Measurements from ENCODE around the gene FAM20C.

FAM20C gene

DNA sequence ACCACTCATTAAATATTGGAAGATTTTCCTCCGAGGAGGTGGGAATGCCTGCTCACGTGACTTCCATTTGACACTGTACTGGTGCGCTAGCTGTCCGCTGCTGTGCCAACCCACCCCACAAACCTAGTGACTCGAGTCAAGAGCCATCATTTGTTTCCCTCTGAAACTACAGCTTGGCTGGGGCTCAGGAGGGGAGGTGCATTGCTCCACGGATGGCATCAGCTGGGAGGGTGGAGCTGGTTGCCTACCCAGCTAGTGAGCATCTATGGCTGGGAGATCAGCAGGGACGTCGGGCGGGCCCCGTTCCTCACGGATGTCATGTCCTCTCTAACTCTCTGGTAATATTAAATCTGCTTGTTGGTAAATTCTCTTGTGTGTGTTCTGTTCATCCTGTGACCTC, 88.1 kb downstream of the FAM20C start:
- TF ChIP-seq GATA2 (IDR thresholded peaks at IDR 0.05; ENCODE audit: low read depth, low read length), result no peak
- TF ChIP-seq GATA3 (IDR thresholded peaks at IDR 0.05; ENCODE audit: low read depth, low read length), result no peak

DNA sequence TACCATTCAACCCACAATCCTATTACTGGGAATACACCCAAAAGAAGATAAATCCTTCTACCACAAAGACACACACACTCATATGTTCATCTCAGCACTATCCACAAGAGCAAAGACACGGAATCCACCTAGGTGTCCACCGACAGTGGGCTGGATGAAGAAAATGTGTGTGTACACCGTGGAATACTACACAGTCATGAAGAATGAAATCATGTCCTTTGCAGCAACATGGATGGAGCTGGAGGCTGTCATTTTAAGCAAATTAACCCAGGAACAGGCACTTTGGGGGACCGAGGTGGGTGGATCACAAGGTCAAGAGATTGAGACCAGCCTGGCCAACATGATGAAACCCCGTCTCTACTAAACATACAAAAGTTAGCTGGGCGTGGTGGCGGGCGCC, 89.3 kb downstream of the FAM20C start:
- no peak for TF ChIP-seq GATA2 (IDR thresholded peaks at IDR 0.05; ENCODE audit: low read depth, low read length)
- no peak for TF ChIP-seq GATA3 (IDR thresholded peaks at IDR 0.05; ENCODE audit: low read depth, low read length)

GRCh38 chr7:282621-283020, 90.2 kb downstream of the FAM20C start:
- TF ChIP-seq GATA3 (IDR thresholded peaks at IDR 0.05; ENCODE audit: low read depth, low read length), result no peak

- TF ChIP-seq GATA3 (IDR thresholded peaks at IDR 0.05; ENCODE audit: low read depth, low read length) (no peak), GATA2 (IDR thresholded peaks at IDR 0.05; ENCODE audit: low read depth, low read length) (no peak)
Measured at GRCh38 chr7:284762-285722, 92.7 kb downstream of the FAM20C start.

DNA sequence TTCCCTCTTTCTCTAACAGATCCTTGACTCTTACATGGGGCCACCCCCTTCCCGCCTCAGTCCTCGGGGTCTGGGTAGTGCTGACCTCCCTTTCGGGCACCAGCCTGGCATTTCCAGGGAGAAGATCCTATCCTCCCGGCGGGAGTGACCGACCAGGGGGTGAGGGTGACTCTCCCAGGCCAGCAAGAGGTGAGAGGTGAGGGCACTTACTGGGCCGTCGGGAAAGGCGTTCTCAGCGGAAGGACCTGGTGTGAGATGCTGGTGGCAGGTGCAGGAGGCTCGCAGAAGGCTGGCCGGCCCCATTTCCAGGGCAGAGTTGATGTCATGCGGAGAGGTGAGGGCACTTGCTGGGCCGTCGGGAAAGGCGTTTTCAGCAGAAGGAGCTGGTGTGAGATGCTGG, 93.4 kb downstream of the FAM20C start:
- TF ChIP-seq GATA3 (IDR thresholded peaks at IDR 0.05; ENCODE audit: low read depth, low read length) (no peak), GATA2 (IDR thresholded peaks at IDR 0.05; ENCODE audit: low read depth, low read length) (no peak)

DNA sequence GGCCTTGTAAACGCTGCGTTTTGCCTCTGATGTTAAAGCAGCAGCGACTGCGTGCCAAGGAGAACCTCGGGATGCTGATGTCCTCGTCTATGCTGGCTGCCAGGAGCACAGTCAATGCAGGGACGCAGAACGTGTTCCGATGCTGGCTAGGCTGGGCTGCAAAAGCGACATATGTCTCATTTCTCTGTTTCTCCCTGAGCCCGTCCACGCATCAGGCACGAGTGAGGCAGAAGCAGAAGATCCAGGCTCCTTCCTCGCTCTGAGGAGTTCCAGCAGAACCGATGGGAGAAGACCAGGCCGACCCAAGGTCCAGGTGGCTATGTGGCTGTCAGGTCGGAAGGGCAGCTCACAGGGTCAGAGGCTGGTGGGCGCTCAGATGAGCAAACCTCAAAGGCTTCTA, 93.9 kb downstream of the FAM20C start:
- no peak for TF ChIP-seq GATA3 (IDR thresholded peaks at IDR 0.05; ENCODE audit: low read depth, low read length)
- TF ChIP-seq GATA2 (IDR thresholded peaks at IDR 0.05; ENCODE audit: low read depth, low read length), result no peak

GRCh38 chr7:288671-289101, 96.3 kb downstream of the FAM20C start:
- TF ChIP-seq GATA2 (IDR thresholded peaks at IDR 0.05; ENCODE audit: low read depth, low read length), result no peak
- no peak for TF ChIP-seq GATA3 (IDR thresholded peaks at IDR 0.05; ENCODE audit: low read depth, low read length)

GRCh38 chr7:289209-289755, 96.9 kb downstream of the FAM20C start:
- TF ChIP-seq GATA2 (IDR thresholded peaks at IDR 0.05; ENCODE audit: low read depth, low read length), result no peak
- no peak for TF ChIP-seq GATA3 (IDR thresholded peaks at IDR 0.05; ENCODE audit: low read depth, low read length)

GRCh38 chr7:289756-290553, 97.6 kb downstream of the FAM20C start, which contains the start of gene FOXL3:
FOXL3 (plus strand) TSS chr7:290170; CDS start chr7:290170, 0 bp downstream.
- TF ChIP-seq GATA2 (IDR thresholded peaks at IDR 0.05; ENCODE audit: low read depth, low read length) (no peak), GATA3 (IDR thresholded peaks at IDR 0.05; ENCODE audit: low read depth, low read length) (no peak)

DNA sequence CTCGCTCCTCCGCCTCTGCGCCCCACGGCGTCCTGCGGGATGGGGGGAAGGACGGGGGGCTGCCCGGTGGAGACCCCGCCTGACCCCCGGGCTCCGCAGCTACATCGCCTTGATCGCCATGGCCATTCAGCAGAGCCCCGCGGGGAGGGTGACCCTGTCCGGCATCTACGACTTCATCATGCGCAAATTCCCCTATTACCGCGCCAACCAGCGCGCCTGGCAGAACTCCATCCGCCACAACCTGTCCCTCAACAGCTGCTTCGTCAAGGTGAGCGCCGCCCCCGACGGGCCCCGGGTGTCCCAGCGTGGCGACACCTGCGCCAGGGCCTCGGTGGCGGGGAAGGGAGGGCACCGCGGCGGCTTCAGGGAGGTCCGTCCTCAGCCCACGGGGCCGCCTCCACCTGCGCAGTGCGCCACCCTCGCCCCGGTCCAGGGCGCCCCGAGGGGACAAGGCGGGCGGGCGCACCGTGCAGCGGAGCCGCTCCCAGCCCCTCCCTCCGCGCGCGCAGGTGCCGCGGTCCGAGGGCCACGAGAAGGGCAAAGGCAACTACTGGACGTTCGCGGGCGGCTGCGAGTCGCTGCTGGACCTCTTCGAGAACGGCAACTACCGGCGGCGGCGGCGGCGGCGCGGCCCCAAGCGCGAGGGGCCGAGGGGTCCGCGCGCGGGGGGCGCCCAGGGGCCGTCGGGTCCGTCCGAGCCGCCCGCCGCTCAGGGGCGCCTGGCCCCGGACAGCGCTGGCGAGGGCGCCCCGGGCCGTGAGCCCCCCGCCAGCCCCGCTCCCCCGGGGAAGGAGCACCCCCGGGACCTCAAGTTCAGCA, 98.4 kb downstream of the FAM20C start:
- TF ChIP-seq GATA2 (IDR thresholded peaks at IDR 0.05; ENCODE audit: low read depth, low read length) (no peak), GATA3 (IDR thresholded peaks at IDR 0.05; ENCODE audit: low read depth, low read length) (no peak)

DNA sequence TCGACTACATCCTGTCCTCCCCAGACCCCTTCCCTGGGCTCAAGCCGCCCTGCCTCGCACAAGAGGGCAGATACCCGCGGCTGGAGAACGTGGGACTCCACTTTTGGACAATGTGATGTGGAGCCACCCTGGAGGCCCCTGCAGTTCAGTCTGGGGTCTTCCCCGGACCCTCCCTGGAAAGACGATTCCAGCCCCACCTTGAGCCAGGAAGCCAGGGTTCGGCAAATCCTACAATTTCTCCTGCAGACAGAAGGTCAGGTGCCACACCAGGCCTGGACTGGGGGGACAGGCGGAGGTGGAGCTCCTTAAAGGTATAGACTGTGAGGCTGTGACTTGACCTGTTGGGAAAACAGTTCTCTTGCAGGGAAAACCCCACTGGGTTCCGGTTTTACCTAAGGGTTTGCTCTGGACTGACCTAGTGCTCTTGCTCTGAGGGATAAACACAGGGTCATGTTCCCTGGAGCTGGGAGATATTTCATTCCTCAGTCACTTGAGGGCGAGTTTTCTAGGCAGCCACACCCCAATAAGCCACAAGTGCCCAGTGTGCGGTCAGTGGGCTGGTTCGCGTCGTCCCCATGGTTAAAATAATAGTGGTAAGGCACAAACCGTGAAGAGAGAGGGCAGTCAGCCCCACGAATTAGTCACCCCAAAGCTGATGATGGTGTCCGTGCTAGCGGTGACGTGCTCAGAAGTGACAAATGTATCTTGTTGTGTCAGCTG, 99.2 kb downstream of the FAM20C start:
- TF ChIP-seq GATA3 (IDR thresholded peaks at IDR 0.05; ENCODE audit: low read depth, low read length) (no peak), GATA2 (IDR thresholded peaks at IDR 0.05; ENCODE audit: low read depth, low read length) (no peak)

- TF ChIP-seq GATA2 (IDR thresholded peaks at IDR 0.05; ENCODE audit: low read depth, low read length), result no peak
- TF ChIP-seq GATA3 (IDR thresholded peaks at IDR 0.05; ENCODE audit: low read depth, low read length), result no peak
Measured at GRCh38 chr7:292226-292625, 99.9 kb downstream of the FAM20C start.

DNA sequence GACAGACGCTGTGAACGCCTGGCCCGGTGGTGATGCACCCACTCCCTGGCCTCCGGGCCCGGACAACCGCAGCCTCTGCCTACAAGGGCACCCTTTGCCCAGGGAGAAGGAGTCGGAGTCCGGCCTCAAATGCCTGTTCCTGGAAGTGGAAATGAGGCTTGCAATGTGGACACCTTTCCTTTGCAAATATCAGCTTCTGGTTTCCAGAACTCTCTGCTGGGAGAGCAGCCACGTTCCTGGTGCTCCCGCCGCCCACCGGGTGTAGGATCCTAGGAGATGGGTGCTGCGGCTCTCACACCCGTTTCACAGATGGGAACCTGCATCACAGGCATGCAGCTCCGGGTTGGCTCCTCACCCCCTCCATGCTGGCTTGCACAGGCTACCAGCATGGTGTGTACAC, 100.5 kb downstream of the FAM20C start:
- TF ChIP-seq GATA3 (IDR thresholded peaks at IDR 0.05; ENCODE audit: low read depth, low read length) (no peak), GATA2 (IDR thresholded peaks at IDR 0.05; ENCODE audit: low read depth, low read length) (no peak)
